Epithelial cell of esophagus (primary cell): ENCODE measurements around the gene SLC22A2.
"Not testable (repeated sequence)": the region's sequence is repeated elsewhere in the genome, so short reads cannot be mapped to it uniquely, and the experiment has no call there.

Experiments
- DNase-seq: peaks from one replicate; pipeline ENCODE4 v3.0.0; 2010; ENCODE audit warnings: low read depth
- H3K4me3 ChIP-seq: 2 replicates; pipeline ENCODE4 v1.5.1; 2011; ENCODE audit warnings: mild to moderate bottlenecking, low read length, control low read depth
- CTCF ChIP-seq: IDR thresholded peaks from 2 replicates; pipeline ENCODE4 v1.5.1; 2011; ENCODE audit warnings: low read depth, mild to moderate bottlenecking, low read length, control low read depth, inconsistent platforms; ENCODE audit not compliant: insufficient read depth; ENCODE audit errors: missing control alignments

SLC22A2 gene

DNA sequence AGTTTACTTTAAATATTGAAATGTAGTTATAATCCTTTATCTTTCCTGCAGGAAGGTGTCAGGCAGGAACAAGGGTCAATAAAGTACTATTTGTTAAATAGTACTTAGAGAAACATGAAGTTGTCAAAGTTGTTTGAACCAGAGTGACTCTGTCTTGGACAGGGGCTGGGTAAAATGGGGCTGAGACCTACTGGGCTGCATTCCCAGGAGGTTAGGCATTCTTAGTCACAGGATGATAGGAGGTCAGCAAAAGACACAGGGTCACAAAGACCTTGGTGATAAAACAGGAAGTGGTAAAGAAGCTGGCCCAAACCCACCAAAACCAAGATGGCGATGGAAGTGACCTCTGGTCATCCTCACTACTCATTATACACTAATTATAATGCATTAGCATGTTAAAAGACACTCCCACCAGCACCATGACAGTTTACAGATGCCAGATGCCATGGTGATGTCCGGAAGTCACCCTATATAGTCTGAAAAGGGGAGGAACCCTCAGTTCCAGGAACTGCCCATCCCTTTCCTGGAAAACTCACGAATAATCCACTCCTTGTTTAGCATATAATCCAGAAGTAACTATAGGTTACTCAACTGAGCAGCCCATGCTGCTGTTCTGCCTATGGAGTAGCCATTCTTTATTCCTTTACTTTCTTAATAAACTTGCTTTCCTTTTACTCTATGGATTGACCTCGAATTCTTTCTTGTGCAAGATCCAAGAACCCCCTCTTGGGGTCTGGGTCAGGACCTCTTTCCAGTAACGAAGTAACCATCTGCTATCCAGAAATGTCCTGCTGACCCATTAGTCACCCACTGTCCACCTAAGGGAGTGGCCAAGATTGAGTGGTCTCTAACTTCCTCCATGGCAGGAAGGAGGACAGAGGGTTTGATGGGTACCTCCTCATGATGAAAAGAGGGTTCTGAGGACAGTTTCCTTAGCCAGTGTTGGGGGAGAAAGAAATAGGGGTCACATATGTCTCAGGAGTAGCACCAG lies 19.6 kb downstream of the SLC22A2 start:
- peak; percentile 65 for DNase-seq

GRCh38 chr6:160238278-160238711 lies 20.3 kb downstream of the SLC22A2 start:
- H3K4me3 ChIP-seq: no peak overlapping the region
- no peak for TF ChIP-seq CTCF
- peak; percentile 61 for DNase-seq

More for the DNA sequence above, 19.6 kb downstream of the SLC22A2 start:
- H3K4me3 ChIP-seq: no peak overlapping the region
- no peak for TF ChIP-seq CTCF

GRCh38 chr6:160237597-160238275 lies 20.9 kb downstream of the SLC22A2 start:
- peak; percentile 72 for DNase-seq

GRCh38 chr6:160236235-160236872 lies 22.3 kb downstream of the SLC22A2 start:
- not testable (repeated sequence) for DNase-seq, H3K4me3 ChIP-seq

More at GRCh38 chr6:160237597-160238275, 20.9 kb downstream of the SLC22A2 start:
- not testable (repeated sequence) for H3K4me3 ChIP-seq

DNA sequence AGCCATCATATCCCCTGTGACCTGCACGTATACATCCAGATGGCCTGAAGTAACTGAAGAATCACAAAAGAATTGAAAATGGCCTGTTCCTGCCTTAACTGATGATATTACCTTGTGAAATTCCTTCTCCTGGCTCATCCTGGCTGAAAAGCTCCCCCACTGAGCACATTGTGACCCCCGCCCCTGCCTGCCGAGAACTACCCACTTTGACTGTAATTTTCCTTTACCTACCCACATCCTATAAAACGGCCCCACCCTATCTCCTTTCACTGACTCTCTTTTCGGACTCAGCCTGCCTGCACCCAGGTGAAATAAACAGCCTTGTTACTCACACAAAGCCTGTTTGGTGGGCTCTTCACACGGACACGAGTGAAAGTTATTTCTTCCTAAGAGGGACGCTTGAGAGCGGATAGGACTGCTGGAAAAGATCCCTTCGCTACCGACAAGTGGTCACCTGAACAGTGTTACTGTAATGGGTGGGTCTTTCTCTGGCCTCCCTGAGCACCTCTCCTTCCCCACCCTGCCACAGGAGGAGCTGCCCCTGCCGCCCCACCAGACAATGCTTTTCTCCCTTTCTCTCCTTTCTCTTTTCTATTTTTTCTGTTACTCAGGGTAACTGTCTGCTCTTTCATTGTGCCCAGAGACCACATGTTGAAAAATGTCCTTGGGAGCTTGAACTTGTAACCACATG lies 24.5 kb downstream of the SLC22A2 start:
- not testable (repeated sequence) for DNase-seq, H3K4me3 ChIP-seq

- DNase-seq: no peak
- TF ChIP-seq CTCF: no peak
- H3K4me3 ChIP-seq: no peak overlapping the region
Measured at GRCh38 chr6:160227769-160228161, 30.9 kb downstream of the SLC22A2 start.

DNA sequence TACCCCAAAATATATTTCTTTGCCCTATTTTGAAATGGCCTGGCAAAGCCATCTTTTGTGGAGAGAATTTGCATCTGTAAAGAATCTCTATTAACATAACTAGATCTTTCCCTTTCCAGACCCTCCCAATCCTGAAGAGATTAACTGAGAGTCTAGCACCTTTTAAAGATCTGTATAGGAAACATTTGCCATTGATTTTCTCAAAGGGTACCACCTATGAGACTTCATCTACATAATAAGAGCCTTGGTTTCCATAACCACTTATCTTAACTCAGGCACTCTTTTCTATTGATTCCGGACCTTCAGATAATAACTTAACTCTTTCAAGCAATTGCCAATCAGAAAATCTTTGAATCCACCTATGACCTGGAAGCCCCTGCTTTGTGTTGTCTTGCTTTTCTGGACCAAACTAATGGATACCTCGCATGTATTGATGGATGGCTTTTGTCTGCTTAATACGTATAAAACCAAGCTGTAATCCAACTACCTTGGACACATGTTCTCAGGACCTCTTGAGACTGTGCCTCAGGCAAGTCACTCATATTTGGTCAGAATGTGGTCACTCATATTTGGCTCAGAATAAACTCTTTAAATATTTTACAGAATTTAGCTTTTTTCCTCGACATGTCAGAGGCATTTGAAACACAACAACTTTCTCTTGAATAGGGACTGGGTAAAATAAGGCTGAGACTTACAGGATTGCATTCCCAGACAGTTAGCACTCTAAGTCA lies 31.4 kb downstream of the SLC22A2 start:
- no peak for TF ChIP-seq CTCF
- no peak overlapping the region for H3K4me3 ChIP-seq

More for the DNA sequence above, 31.4 kb downstream of the SLC22A2 start:
- DNase-seq: no peak
